HG02970 (cell line): ENCODE measurements around the gene CDCA8.

Source experiments
- ATAC-seq: cut with Tn5 transposase; IDR thresholded peaks from one replicate; pipeline ENCODE4 v1.9.1; 2021; ENCODE audit warnings: mild to moderate bottlenecking, moderate library complexity, moderate number of reproducible peaks; ENCODE audit not compliant: unreplicated experiment, low FRiP score

CDCA8 gene

GRCh38 chr1:37714226-37714625 is 21.9 kb downstream of the CDCA8 start:
- no peak for ATAC-seq

GRCh38 chr1:37714689-37715088 is 22.4 kb downstream of the CDCA8 start:
- ATAC-seq = no peak

DNA sequence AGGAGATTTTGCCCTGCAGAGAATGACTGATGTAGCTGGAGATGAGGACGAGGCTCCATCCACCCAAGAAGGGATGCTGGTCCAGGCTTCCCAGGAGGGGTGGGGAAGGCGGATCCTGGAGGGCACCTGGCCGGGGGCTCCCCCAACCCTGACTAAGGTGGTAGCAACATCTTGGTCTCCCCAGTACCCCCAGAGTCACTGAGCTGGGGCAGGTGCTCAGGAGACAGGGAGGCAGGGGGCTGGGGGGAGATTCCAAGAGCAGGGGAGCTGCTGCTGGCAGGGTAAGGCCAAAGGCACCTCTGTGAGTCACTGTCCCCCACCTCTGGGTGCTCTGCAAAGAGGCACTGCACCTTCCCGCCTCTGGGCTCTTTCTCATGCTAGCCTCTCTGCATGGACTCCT is 24.0 kb downstream of the CDCA8 start:
- ATAC-seq = no peak

GRCh38 chr1:37717631-37718030 is 25.3 kb downstream of the CDCA8 start:
- ATAC-seq = no peak

GRCh38 chr1:37718181-37718900 is 26.0 kb downstream of the CDCA8 start:
- no peak for ATAC-seq

DNA sequence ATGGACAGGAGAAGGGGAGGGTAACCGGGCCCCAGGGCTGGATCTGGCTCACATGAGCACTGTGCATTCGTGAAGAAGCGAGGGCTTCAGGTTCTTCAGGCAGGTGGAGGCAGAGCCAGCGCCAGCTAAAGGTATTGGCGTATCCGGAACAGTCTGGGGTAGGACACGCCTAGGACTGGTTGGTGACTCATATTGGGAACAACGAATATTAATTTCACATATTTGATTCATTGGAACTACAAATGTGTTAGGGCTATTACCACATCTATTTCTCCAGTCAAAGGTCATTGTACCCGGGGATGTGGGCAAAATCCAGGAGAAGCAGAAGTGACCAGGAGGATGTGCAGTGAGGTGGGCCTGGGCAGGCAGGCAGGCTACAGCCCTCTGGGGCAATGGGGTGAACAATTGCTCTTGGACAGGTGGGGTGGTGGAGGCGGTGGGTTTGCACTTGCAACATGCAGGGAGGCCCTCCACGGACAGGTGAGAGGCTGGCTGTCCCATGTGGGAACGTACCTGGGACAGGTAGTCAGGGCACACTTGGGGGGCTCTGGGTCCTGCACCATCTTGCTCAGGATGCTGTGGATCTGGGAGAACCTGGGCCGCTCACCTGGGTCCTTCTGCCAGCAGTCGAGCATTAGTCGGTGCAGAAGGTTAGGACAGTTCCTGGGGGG is 26.7 kb downstream of the CDCA8 start:
- no peak for ATAC-seq

DNA sequence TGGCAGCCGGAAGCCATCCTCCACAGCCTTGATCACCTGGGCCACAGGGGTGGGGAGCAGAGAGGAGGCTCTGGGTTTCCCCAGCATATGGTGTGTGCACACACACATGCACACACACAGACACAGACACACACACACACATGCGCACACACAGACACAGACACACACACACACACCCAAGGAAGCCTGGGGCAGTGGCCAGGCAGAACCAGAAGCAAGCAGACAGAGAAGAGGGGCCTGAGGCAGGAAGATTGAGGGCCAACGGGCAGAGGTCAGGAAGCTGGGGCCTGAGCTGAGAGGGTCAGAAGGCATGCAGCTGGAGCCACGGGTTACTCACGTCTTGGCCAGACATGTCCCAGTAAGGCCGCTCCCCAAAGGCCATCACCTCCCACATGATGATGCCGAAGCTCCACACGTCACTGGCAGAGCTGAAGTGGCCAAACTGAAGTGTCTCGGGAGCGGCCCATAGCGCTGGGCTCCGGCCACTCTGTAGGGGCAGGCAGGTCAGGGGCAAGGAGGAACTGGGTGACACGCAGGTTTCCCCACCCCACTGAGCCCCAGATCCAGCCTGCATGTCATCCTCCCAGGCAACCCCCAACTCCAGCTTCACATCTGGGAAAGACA is 27.4 kb downstream of the CDCA8 start:
- no peak for ATAC-seq

GRCh38 chr1:37720231-37721130 is 28.2 kb downstream of the CDCA8 start:
- ATAC-seq = no peak

DNA sequence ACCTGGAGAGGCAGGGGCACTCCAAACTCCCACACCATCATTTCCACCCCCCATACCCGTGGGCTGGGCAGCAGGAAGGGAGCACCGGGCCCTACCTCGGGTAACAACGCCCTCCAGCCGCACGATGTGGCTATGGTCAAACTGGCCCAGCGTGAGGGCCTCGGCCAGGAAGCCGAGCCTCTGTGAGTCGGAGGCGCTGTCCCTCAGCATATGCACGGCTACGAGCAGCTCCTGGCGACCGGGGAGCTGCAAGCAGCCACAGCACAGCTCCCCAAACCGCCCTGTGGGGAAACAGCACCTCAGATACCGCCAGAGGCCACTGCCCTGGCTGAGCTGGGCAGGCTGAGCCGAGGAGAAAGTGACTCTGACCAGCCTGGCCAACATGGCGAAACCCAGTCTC is 29.2 kb downstream of the CDCA8 start:
- no peak for ATAC-seq

- no peak for ATAC-seq
Observed at GRCh38 chr1:37722181-37723071, 30.1 kb downstream of the CDCA8 start.

DNA sequence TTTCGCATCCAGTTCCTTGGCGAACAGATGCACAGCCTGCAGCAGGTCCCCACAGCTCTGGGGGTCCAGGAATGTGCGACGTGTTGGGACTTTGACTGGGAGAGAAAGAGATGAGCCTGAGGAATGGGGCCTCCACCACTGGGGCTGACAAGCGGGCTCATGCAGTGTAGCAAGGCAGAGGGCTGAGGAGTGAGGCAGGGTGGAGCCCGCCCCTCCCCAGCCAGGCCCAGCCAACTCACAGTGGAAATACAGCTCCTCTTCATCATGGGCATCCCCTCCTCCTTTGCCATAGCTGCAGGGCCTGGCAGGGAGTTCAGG is 30.7 kb downstream of the CDCA8 start:
- no peak for ATAC-seq

DNA sequence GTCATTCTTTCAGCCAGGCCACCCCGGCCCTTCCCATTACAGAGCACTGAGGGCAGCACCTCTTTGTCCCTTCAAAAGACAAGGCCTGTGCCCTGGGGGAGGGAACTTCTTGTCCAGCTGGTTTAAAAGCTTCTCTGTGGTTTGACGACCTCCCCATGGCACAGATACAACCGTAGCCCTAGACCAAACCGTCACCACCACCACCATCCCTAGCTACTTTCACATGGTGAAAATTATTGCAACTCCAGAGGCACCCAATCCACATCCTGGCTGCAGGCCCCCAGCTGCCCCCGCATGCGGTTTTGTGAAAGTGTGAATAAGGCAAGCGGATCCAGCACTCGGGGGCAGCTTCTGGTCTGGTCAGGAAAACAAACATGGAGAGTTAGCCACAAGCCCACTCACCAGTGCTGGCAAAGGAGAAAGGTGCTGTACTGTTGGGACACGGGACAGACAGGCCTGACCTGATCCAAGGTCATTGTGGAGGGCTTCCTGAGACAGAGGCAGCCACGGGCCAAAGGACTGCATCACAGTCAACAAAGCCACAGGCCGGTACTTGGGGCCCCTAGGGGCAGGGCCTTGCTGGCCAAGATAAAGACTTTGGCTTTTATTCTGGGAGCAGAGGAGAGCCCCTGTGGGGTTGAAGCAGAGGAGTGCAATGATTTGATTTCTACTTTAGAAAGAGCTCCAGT is 31.2 kb downstream of the CDCA8 start:
- ATAC-seq = no peak

- no peak for ATAC-seq
Observed at GRCh38 chr1:37724575-37724974, 32.3 kb downstream of the CDCA8 start.

DNA sequence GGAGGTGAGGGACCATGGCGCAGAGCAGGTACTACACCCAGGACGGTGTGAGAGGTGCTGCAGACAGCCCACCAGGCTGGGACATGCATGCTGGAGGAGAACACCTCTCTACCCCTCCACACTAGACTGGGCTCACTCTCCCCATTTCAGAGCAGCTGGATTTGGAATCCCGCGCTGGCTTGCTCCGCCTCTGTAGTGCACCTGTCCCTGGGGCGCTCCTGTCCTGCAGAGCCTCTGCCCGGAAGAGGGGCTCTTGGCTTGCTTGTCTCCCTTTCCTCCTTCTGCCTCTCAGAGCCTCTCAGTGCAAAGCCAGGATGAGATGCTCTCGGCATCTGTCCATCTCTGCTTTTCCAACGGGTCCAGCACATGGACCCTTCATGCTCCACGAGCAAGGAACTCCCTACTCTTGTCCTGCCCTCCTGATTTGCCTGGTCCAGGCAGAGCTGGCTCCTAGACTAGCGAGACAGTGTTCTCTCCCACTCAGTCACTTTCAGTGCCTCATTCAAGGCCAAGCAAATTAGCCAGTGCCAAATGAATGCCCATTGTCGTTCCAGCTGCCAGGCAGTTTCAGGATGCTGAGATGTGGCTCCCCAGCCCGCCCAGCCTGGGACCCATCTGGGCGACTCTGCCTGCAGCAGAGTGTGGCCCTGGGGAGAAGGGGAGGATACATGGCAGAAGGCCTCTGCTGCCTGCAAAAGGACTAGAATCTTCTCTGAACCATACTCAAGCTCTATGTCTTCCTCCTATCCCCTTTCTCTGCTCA is 33.7 kb downstream of the CDCA8 start:
- no peak for ATAC-seq

DNA sequence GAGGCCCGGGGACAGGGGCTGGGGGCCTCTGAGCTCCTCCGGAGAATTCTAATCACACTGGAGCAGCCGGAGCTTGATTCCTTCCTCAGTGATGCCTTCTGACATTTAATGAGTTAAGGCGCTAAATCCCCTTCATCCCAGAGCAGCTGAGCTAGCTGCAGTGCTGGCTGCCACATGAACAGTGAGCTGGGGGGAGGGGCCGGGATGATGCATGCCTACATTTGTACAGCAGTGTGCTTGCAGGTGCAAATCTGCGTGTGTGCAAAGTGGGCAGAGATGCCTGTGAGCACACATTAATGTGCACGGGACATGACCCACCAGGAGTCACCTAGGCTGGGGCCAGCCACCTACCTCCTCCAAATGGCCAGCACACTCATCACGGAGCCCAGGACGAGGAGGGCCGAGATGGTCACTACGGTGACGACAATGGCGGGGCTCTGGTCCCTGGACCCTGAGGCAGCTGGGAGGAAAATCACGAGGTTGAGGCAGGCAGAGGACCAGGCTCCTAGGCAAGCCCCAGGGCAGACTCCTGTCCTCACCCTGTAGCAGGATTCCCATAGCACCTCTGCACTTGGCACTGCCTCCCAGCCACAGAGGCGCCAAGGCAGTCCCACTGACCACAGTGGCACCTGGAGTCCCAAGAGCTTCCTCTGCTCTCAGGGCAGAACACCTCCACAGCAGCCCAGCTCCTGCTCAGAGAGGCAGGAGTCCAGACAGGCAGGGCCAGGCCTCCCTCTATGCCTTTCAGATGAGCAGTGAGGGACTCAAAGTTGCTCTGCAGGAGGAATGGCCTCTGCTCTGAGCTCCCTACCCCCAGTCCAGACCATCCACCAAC is 34.7 kb downstream of the CDCA8 start:
- ATAC-seq = no peak

DNA sequence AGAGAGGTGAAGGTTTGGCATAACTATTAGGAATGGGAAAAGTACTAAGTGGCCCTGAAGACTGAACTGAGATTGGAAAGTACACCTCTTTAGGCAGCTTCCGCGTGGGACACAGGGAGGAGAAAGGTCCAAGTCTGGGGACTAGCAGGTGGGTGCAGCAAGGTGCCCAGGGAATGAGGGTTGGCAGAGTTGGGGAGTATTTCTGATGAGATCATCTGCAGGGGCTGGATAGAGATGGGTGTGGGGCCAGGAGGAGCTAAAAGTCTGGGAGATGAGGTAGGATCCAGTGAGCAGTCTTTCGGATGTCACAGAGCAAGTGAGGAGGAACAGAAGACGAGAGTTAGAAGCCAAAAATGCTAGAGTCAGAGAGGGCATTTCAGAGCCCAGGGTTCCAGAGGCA is 36.1 kb downstream of the CDCA8 start:
- no peak for ATAC-seq

- no peak for ATAC-seq
Observed at GRCh38 chr1:37730376-37730775, 38.1 kb downstream of the CDCA8 start.
